HCT116 (cell line): Measurements from ENCODE around the gene WT1. TPM values are rescaled to one million over a fixed set of nuclear protein-coding genes. Genes with fewer than 3 reads are reported as not detected.

ENCODE experiments used
- ATAC-seq: fragments of 200-7000 bp; cut with Tn5 transposase; 2 replicates; pipeline ENCODE4 v1.9.1; 2020; ENCODE audit warnings: mild to moderate bottlenecking, moderate library complexity
- BruUV-seq: library from RNA; stranded (reverse); fragments of 400-500 nt; replicated peaks from 2 replicates; lab custom pipeline; 2021; lab: Mats Ljungman, UMichigan
- CTCF ChIA-PET: fragments of 300-600 bp; sonication (Branson Sonifier 250); formaldehyde crosslinking; loops from one replicate; lab custom pipeline; 2021; ENCODE audit warnings: antibody characterized with exemption; lab: Charles Lee
- POLR2A ChIA-PET: fragments of 300-600, 350-600 bp; sonication (Branson Sonifier 250); formaldehyde crosslinking; loops from one replicate; lab custom pipeline; 2021; ENCODE audit warnings: antibody characterized with exemption; lab: Charles Lee
- RAD21 ChIA-PET, 2 experiments: fragments of 300-600 bp; sonication (Branson Sonifier 250); formaldehyde crosslinking; loops; one replicate each; lab custom pipeline; 2023; ENCODE audit warnings: low total read pairs in 2 of 2; ENCODE audit not compliant: uncharacterized antibody in 2 of 2, unreplicated experiment in 2 of 2, low non-redundant PET in 1 of 2; lab: Charles Lee
- DNase-seq: peaks from one replicate; pipeline ENCODE4 v3.0.0-alpha.2; 2010; ENCODE audit warnings: low read depth, low spot score
- H2AFZ ChIP-seq: fragments of 200-600 bp; shearing (Covaris generic), sonication (generic); 2 replicates; pipeline ENCODE4 v1.6.1; 2017; ENCODE audit warnings: low read depth, mixed run types, mixed read lengths, antibody characterized with exemption, low read length; ENCODE audit not compliant: poor library complexity, severe bottlenecking
- H3K27ac ChIP-seq: 2 replicates; pipeline ENCODE4 v1.5.1; 2012; ENCODE audit warnings: low read depth, low read length
- H3K27me3 ChIP-seq: fragments of 200-600 bp; sonication (generic); 2 replicates; pipeline ENCODE4 v1.6.1; 2016; ENCODE audit warnings: mixed run types, low read length, mixed read lengths; ENCODE audit not compliant: insufficient read depth
- H3K36me3 ChIP-seq, 2 experiments: fragments of 200-500 bp in 1 of 2; fragments of 200-600 bp in 1 of 2; sonication (Bioruptor generic) in 1 of 2; sonication (generic) in 1 of 2; 2 replicates each; pipeline versions ENCODE4 v1.5.1 to v1.6.1; 2014 to 2016; ENCODE audit warnings: low read length in 2 of 2, inconsistent platforms in 1 of 2, mixed read lengths in 1 of 2, mixed run types in 1 of 2; ENCODE audit not compliant: insufficient read depth in 2 of 2, control insufficient read depth in 1 of 2
- H3K4me1 ChIP-seq, 2 experiments: fragments of 200-600 bp in 1 of 2; sonication (generic) in 1 of 2; 2 replicates each; pipeline versions ENCODE4 v1.5.1 to v1.6.1; 2012 to 2017; ENCODE audit warnings: low read length in 2 of 2, inconsistent platforms in 1 of 2, mild to moderate bottlenecking in 1 of 2, mixed read lengths in 1 of 2, mixed run types in 1 of 2, moderate library complexity in 1 of 2; ENCODE audit not compliant: insufficient read depth in 2 of 2, control insufficient read depth in 1 of 2
- H3K4me2 ChIP-seq: fragments of 200-600 bp; sonication (generic); 2 replicates; pipeline ENCODE4 v1.6.1; 2017; ENCODE audit warnings: mixed run types, low read length, mixed read lengths
- H3K4me3 ChIP-seq, 2 experiments: fragments of 200-600 bp in 1 of 2; sonication (generic) in 1 of 2; replicated peaks in 1 of 2; 2 replicates each; pipeline ENCODE4 v1.5.1; 2011 to 2016; ENCODE audit warnings: low read length in 2 of 2, control low read depth in 1 of 2, low read depth in 1 of 2, mild to moderate bottlenecking in 1 of 2, mixed read lengths in 1 of 2, mixed run types in 1 of 2
- H3K79me2 ChIP-seq: fragments of 200-600 bp; sonication (generic); 2 replicates; pipeline ENCODE4 v1.6.1; 2017; ENCODE audit warnings: mild to moderate bottlenecking, mixed run types, low read length, moderate library complexity, mixed read lengths; ENCODE audit not compliant: insufficient read depth
- H3K9ac ChIP-seq: fragments of 200-600 bp; sonication (generic); 2 replicates; pipeline ENCODE4 v1.6.1; 2016; ENCODE audit warnings: low read length, mixed read lengths
- H3K9me2 ChIP-seq: fragments of 200-600 bp; sonication (generic), shearing (Covaris generic); 2 replicates; pipeline ENCODE4 v1.6.1; 2017; ENCODE audit warnings: mixed run types, mild to moderate bottlenecking, moderate library complexity; ENCODE audit not compliant: insufficient read depth
- H3K9me3 ChIP-seq, 2 experiments: fragments of 200-500 bp in 1 of 2; fragments of 200-600 bp in 1 of 2; sonication (Bioruptor generic) in 1 of 2; sonication (generic) in 1 of 2; 2 replicates each; pipeline ENCODE4 v1.6.1; 2014 to 2017; ENCODE audit warnings: low read length in 2 of 2, mixed read lengths in 2 of 2, inconsistent platforms in 1 of 2, low read depth in 1 of 2, mild to moderate bottlenecking in 1 of 2, mixed run types in 1 of 2, moderate library complexity in 1 of 2; ENCODE audit not compliant: control insufficient read depth in 1 of 2, insufficient read depth in 1 of 2
- H4K20me1 ChIP-seq: fragments of 200-600 bp; sonication (generic), shearing (Covaris generic); 2 replicates; pipeline ENCODE4 v1.6.1; 2017; ENCODE audit warnings: mixed run types, mild to moderate bottlenecking, moderate library complexity; ENCODE audit not compliant: insufficient read depth
- ATF3 ChIP-seq: IDR thresholded peaks from 2 replicates; pipeline ENCODE4 v1.6.1; 2012
- CBX3 ChIP-seq: IDR thresholded peaks from 2 replicates; pipeline ENCODE4 v1.6.1; 2012; ENCODE audit warnings: low read depth
- CEBPB ChIP-seq: IDR thresholded peaks from 2 replicates; pipeline ENCODE4 v1.6.1; 2012; ENCODE audit warnings: low read depth
- ELF1 ChIP-seq: IDR thresholded peaks from 2 replicates; pipeline ENCODE4 v1.6.1; 2012; ENCODE audit warnings: low read depth, borderline replicate concordance
- EZH2phosphoT487 ChIP-seq: fragments of 200-600 bp; IDR thresholded peaks from 2 replicates; pipeline ENCODE4 v1.6.1; 2018; ENCODE audit warnings: antibody characterized with exemption, borderline replicate concordance
- FOSL1 ChIP-seq: IDR thresholded peaks from 2 replicates; pipeline ENCODE4 v1.6.1; 2012; ENCODE audit warnings: low read depth
- MAX ChIP-seq: IDR thresholded peaks from 2 replicates; pipeline ENCODE4 v1.6.1; 2012
- POLR2A ChIP-seq: IDR thresholded peaks from 2 replicates; pipeline ENCODE4 v1.7.0; 2011; ENCODE audit warnings: borderline replicate concordance; ENCODE audit not compliant: insufficient read depth, insufficient read length; ENCODE audit errors: extremely low read depth
- POLR2AphosphoS5 ChIP-seq: IDR thresholded peaks from 2 replicates; pipeline ENCODE4 v1.6.1; 2011; ENCODE audit warnings: mild to moderate bottlenecking, low read depth, low read length, moderate library complexity
- SP1 ChIP-seq: IDR thresholded peaks from 2 replicates; pipeline ENCODE4 v1.6.1; 2012; ENCODE audit warnings: low read depth
- SRF ChIP-seq: IDR thresholded peaks from 2 replicates; pipeline ENCODE4 v1.6.1; 2012; ENCODE audit warnings: low read depth
- TCF7L2 ChIP-seq: IDR thresholded peaks from 2 replicates; pipeline ENCODE4 v1.7.0; 2011; ENCODE audit warnings: borderline replicate concordance, inconsistent platforms; ENCODE audit not compliant: insufficient read depth, insufficient read length; ENCODE audit errors: extremely low read depth
- ZBTB33 ChIP-seq: IDR thresholded peaks from 2 replicates; pipeline ENCODE4 v1.6.1; 2011; ENCODE audit warnings: mild to moderate bottlenecking, low read length, moderate library complexity; ENCODE audit not compliant: insufficient replicate concordance; ENCODE audit errors: extremely low read depth
- intact Hi-C: fragments of 100-400 bp; cut with micrococcal nuclease; formaldehyde crosslinking; loops from 2 replicates; pipeline ENCODE4 v1.10.0; 2022
- total RNA-seq: library from RNA; stranded (reverse); gene quantifications from one replicate; pipeline ENCODE4 v1.2.1, GENCODE V29; 2021; ENCODE audit not compliant: unreplicated experiment
- TF ChIP-seq, protein P1 (sequence below): IDR thresholded peaks from 2 replicates; pipeline ENCODE4 v1.6.1; 2012; ENCODE audit warnings: low read depth

Gene WT1
- total RNA-seq, 1 experiment from 2014 or later = 0.07 TPM

DNA sequence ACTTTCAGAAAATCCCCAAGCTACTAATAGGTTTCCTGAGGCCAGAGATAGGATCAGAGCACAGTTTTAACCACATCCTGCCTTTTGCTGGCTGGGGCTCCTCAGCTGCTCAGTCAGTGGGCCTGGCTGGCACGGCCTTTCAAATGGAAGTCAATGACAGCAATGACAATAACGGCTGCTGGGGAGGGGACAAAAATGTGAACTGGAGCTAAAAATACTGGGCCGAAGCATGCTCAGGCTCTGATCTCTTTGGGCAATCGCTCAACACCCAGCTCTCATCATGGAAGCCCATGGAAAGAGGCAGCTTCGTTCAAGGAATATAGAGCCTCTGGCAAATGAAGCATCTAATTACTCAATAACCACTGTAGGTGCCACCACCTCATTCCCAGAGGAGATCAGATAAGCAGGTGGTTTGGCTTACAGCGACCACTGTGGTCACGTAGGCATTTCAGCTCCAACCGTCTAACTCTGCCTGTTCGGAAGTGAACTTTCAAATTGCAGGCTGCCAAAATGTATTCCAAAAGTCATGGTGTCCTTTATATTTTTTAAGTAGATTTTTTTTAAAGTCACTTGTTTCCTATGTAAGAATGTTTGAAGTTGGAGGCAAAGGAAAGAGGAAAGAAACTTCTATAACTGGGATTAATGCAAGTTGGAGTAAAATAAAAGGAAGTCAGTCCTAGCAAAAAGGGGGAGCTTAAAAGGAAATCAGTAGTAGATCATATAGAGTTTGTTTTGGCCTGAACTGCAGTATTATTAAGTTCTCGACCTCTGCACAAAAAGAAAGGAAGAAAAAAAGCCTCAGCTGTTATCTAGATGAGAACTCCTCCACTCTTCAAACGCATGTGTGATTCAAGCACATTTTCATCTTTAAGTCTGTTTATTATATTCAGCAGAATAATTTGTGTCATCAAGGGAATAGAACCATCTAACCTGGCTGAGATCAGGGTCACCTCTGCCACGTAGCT is 14.1 kb downstream of the WT1 start:
- TF ChIP-seq CBX3 (no peak), POLR2A (no peak), ELF1 (no peak), ATF3 (no peak), MAX (no peak), CEBPB (no peak), POLR2AphosphoS5 (no peak), ZBTB33 (no peak), SP1 (no peak), SRF (no peak), EZH2phosphoT487 (no peak), TCF7L2 (no peak), FOSL1 (no peak)
- TF ChIP-seq, protein P1, sequence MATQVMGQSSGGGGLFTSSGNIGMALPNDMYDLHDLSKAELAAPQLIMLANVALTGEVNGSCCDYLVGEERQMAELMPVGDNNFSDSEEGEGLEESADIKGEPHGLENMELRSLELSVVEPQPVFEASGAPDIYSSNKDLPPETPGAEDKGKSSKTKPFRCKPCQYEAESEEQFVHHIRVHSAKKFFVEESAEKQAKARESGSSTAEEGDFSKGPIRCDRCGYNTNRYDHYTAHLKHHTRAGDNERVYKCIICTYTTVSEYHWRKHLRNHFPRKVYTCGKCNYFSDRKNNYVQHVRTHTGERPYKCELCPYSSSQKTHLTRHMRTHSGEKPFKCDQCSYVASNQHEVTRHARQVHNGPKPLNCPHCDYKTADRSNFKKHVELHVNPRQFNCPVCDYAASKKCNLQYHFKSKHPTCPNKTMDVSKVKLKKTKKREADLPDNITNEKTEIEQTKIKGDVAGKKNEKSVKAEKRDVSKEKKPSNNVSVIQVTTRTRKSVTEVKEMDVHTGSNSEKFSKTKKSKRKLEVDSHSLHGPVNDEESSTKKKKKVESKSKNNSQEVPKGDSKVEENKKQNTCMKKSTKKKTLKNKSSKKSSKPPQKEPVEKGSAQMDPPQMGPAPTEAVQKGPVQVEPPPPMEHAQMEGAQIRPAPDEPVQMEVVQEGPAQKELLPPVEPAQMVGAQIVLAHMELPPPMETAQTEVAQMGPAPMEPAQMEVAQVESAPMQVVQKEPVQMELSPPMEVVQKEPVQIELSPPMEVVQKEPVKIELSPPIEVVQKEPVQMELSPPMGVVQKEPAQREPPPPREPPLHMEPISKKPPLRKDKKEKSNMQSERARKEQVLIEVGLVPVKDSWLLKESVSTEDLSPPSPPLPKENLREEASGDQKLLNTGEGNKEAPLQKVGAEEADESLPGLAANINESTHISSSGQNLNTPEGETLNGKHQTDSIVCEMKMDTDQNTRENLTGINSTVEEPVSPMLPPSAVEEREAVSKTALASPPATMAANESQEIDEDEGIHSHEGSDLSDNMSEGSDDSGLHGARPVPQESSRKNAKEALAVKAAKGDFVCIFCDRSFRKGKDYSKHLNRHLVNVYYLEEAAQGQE = no peak
- ATAC-seq (no peak), DNase-seq (no peak)
- H3K27ac ChIP-seq = no peak overlapping the region
- no peaks in the 10 kb centered on the region for H3K9me3 ChIP-seq
- no peak overlapping the region for H3K4me3 ChIP-seq
- ChIA-PET CTCF (no interaction called here), POLR2A (no interaction called here), RAD21 (no interaction called here)
- no peaks in the 10 kb centered on the region for H3K36me3 ChIP-seq
- peaks cover 38% of the 10 kb centered on the region for H3K27me3 ChIP-seq
- no peak overlapping the region for H3K9ac ChIP-seq
- no TSS peak for BruUV-seq
- H2AFZ ChIP-seq = no peak overlapping the region
- no peaks in the 10 kb centered on the region for H3K9me2 ChIP-seq
- H3K4me2 ChIP-seq = no peak overlapping the region
- H3K79me2 ChIP-seq = no peaks in the 10 kb centered on the region
- intact Hi-C loops = no loop called here
- H4K20me1 ChIP-seq = no peaks in the 10 kb centered on the region
- no peaks in the 10 kb centered on the region for H3K4me1 ChIP-seq
